Loucy (cell line): ENCODE results near the gene HSPG2.

Source experiments
- H2AFZ ChIP-seq: fragments of 200-600 bp; sonication (generic); 2 replicates; pipeline ENCODE4 v1.6.0; 2016; ENCODE audit warnings: antibody characterized with exemption, mild to moderate bottlenecking, low read length, moderate library complexity
- H3F3A ChIP-seq: fragments of 200-600 bp; 2 replicates; pipeline ENCODE4 v1.6.0; 2016; ENCODE audit warnings: antibody characterized with exemption, low read depth, mild to moderate bottlenecking
- H3K27me3 ChIP-seq: fragments of 200-600 bp; sonication (generic); 2 replicates; pipeline ENCODE4 v1.6.1; 2014; ENCODE audit warnings: low read length, mild to moderate bottlenecking; ENCODE audit not compliant: insufficient read depth, poor library complexity, severe bottlenecking
- H3K36me3 ChIP-seq: fragments of 200-600 bp; sonication (generic); 2 replicates; pipeline ENCODE4 v1.6.1; 2016; ENCODE audit warnings: low read length; ENCODE audit not compliant: insufficient read depth
- H3K4me1 ChIP-seq: fragments of 200-600 bp; sonication (generic); 2 replicates; pipeline ENCODE4 v1.5.1; 2014; ENCODE audit warnings: low read length, mild to moderate bottlenecking; ENCODE audit not compliant: insufficient read depth, poor library complexity, severe bottlenecking
- H3K4me2 ChIP-seq: fragments of 200-600 bp; sonication (generic); 2 replicates; pipeline ENCODE4 v1.6.0; 2014; ENCODE audit warnings: antibody characterized with exemption, low read length, low read depth, mild to moderate bottlenecking; ENCODE audit not compliant: poor library complexity, severe bottlenecking
- H3K4me3 ChIP-seq: fragments of 200-600 bp; sonication (generic); 2 replicates; pipeline ENCODE4 v1.5.1; 2014; ENCODE audit warnings: low read length, mild to moderate bottlenecking, mixed read lengths; ENCODE audit not compliant: poor library complexity, severe bottlenecking
- H3K79me2 ChIP-seq: fragments of 200-600 bp; sonication (generic); 2 replicates; pipeline ENCODE4 v1.6.1; 2014; ENCODE audit warnings: low read length; ENCODE audit not compliant: insufficient read depth
- H3K9ac ChIP-seq: fragments of 200-600 bp; sonication (generic); 2 replicates; pipeline ENCODE4 v1.6.0; 2014; ENCODE audit warnings: mild to moderate bottlenecking, low read depth, low read length, moderate library complexity; ENCODE audit not compliant: poor library complexity, severe bottlenecking
- H3K9me2 ChIP-seq: fragments of 200-600 bp; sonication (generic); replicated peaks from 2 replicates; pipeline ENCODE4 v1.6.1; 2016; ENCODE audit warnings: low read depth, low read length, mixed read lengths
- H3K9me3 ChIP-seq: fragments of 200-600 bp; sonication (generic); 2 replicates; pipeline ENCODE4 v1.6.1; 2014; ENCODE audit warnings: mild to moderate bottlenecking, antibody characterized with exemption, low read length, low read depth; ENCODE audit not compliant: insufficient read depth
- H4K20me1 ChIP-seq: fragments of 200-600 bp; sonication (generic); 2 replicates; pipeline ENCODE4 v1.6.0; 2014; ENCODE audit warnings: antibody characterized with exemption, low read length, mild to moderate bottlenecking; ENCODE audit not compliant: insufficient read depth, poor library complexity, severe bottlenecking
- CTCF ChIP-seq: fragments of 200-600 bp; sonication (generic); conservative IDR thresholded peaks from 2 replicates; pipeline ENCODE4 v1.5.1; 2014; ENCODE audit warnings: mild to moderate bottlenecking, antibody characterized with exemption, low read length
- EZH2phosphoT487 ChIP-seq: fragments of 200-600 bp; IDR thresholded peaks from 2 replicates; pipeline ENCODE4 v1.6.1; 2018; ENCODE audit warnings: antibody characterized with exemption, mild to moderate bottlenecking, moderate library complexity, borderline replicate concordance

The HSPG2 gene

GRCh38 chr1:21904454-21904703, 32.7 kb downstream of the HSPG2 start:
- TF ChIP-seq EZH2phosphoT487 (no peak), CTCF (no peak)
- H4K20me1 ChIP-seq: no peaks in the 10 kb centered on the region
- H3K4me3 ChIP-seq: no peak overlapping the region
- H3K9me3 ChIP-seq: no peaks in the 10 kb centered on the region
- no peaks in the 10 kb centered on the region for H3K27me3 ChIP-seq
- H3K4me2 ChIP-seq: no peak overlapping the region
- no peaks in the 10 kb centered on the region for H3K9me2 ChIP-seq
- no peaks in the 10 kb centered on the region for H3F3A ChIP-seq
- no peaks in the 10 kb centered on the region for H3K79me2 ChIP-seq
- H3K36me3 ChIP-seq: no peaks in the 10 kb centered on the region
- no peak overlapping the region for H3K9ac ChIP-seq
- H3K4me1 ChIP-seq: peaks cover 5% of the 10 kb centered on the region
- H2AFZ ChIP-seq: no peak overlapping the region

- Histone ChIP-seq H3K4me1 (peaks cover 5% of the 10 kb centered on the region), H3K4me2 (no peak overlapping the region), H3K27me3 (no peaks in the 10 kb centered on the region), H2AFZ (no peak overlapping the region), H3K79me2 (no peaks in the 10 kb centered on the region), H3K9me2 (no peaks in the 10 kb centered on the region), H3F3A (no peaks in the 10 kb centered on the region), H3K4me3 (no peak overlapping the region), H3K36me3 (no peaks in the 10 kb centered on the region), H4K20me1 (no peaks in the 10 kb centered on the region), H3K9ac (no peak overlapping the region), H3K9me3 (no peaks in the 10 kb centered on the region)
- no peak for TF ChIP-seq CTCF
- no peak for TF ChIP-seq EZH2phosphoT487
Observed at GRCh38 chr1:21903638-21904453, 33.3 kb downstream of the HSPG2 start.

GRCh38 chr1:21902026-21903012, 34.8 kb downstream of the HSPG2 start:
- peaks cover 5% of the 10 kb centered on the region for H3K4me1 ChIP-seq

More at GRCh38 chr1:21902026-21903012, 34.8 kb downstream of the HSPG2 start:
- no peak for TF ChIP-seq CTCF
- TF ChIP-seq EZH2phosphoT487: no peak
- Histone ChIP-seq H3K9me3 (no peaks in the 10 kb centered on the region), H3K36me3 (no peaks in the 10 kb centered on the region), H3K79me2 (no peaks in the 10 kb centered on the region), H3K27me3 (no peaks in the 10 kb centered on the region), H3K9ac (no peak overlapping the region), H3K4me2 (no peak overlapping the region), H3F3A (no peaks in the 10 kb centered on the region), H3K4me3 (no peak overlapping the region), H3K9me2 (no peaks in the 10 kb centered on the region), H4K20me1 (no peaks in the 10 kb centered on the region), H2AFZ (no peak overlapping the region)
